ENCODE data around the gene INPP5J.

INPP5J gene

DNA sequence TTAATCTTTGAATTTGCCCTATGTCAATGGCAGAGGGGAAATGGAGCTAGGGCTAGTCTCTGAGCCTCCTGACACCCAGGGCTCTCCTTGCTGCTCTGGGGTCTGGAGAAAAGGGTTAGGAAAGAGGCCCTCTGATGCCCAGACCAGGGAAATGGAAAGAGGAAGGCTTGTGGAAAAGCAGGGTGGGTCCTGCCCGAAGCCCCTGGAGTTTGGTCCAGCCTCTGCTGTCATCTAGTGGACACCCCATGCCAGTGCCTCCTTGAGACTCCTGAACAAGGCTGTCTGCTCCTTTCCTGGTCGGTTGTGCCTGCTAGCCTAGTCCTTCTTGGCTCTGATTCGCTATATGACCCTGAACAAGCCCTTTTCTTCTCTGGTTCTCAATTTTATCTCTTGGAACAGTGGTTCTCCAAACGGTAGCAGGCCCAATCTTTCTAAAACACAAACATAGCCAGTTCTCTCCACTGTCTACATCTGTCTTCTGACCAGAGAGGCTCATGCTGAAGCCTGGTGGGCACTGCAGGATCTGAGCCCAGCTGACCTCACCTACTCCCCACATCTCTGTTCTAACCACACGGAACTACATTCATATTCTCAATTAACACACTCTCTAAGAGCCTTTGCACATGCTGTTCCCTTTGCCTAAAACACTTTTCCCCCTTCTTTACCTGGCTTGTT is 26.3 kb downstream of the INPP5J start:
- CTCF ChIA-PET = interaction anchor here (0.6 to 3.8 kb wide), 40 partner anchors 8 to 395 kb away, joined by 3 to 54 read pairs (median 4); partner anchors contain the start of genes LIMK2, PLA2G3, RNF185 and SELENOM
- TF ChIP-seq REPIN1 (tag by site-specific recombination; IDR thresholded peaks at IDR 0.05; ENCODE audit: low read depth) = no peak
- TF ChIP-seq TRIM28 (IDR thresholded peaks at IDR 0.05; ENCODE audit: borderline replicate concordance, low read length) = peak; percentile 73; the same call in 1 of the 2 replicates
- TF ChIP-seq, protein P1, sequence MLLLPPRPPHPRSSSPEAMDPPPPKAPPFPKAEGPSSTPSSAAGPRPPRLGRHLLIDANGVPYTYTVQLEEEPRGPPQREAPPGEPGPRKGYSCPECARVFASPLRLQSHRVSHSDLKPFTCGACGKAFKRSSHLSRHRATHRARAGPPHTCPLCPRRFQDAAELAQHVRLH (tag by site-specific recombination; IDR thresholded peaks at IDR 0.05) = no peak
- no peak for TF ChIP-seq ZNF292 (tag by site-specific recombination; IDR thresholded peaks at IDR 0.05; ENCODE audit: borderline replicate concordance, low read depth)
- no peak for TF ChIP-seq ZNF169 (tag by site-specific recombination; IDR thresholded peaks at IDR 0.05)
- peak; percentile 68; the same call in 1 of the 2 replicates for TF ChIP-seq ZNF660 (tag by site-specific recombination; IDR thresholded peaks at IDR 0.05)
- no peak for TF ChIP-seq ZNF214 (tag by site-specific recombination; IDR thresholded peaks at IDR 0.05; ENCODE audit: borderline replicate concordance)
- TF ChIP-seq ZNF707 (tag by site-specific recombination; IDR thresholded peaks at IDR 0.05) = no peak
- TF ChIP-seq ZNF654 (tag by site-specific recombination; IDR thresholded peaks at IDR 0.05; ENCODE audit: low read depth) = peak; percentile 98
- TF ChIP-seq HOXA7 (CRISPR knock-in tag; IDR thresholded peaks at IDR 0.05; ENCODE audit: borderline replicate concordance) = no peak
- 0 out of 2 replicates have a peak, but pooled peaks have one; percentile 38 for TF ChIP-seq ZNF561 (tag by site-specific recombination; IDR thresholded peaks at IDR 0.05; ENCODE audit: borderline replicate concordance)
- no peak for TF ChIP-seq ZFP41 (tag by site-specific recombination; IDR thresholded peaks at IDR 0.05; ENCODE audit: borderline replicate concordance)
- TF ChIP-seq ZNF837 (tag by site-specific recombination; IDR thresholded peaks at IDR 0.05) = no peak
- TF ChIP-seq GLI4 (tag by site-specific recombination; IDR thresholded peaks at IDR 0.05) = no peak
- no peak for TF ChIP-seq ZNF121 (tag by site-specific recombination; IDR thresholded peaks at IDR 0.05)
- no peak for TF ChIP-seq TCF7L2 (IDR thresholded peaks at IDR 0.05; ENCODE audit: borderline replicate concordance, low read depth, low read length)
- TF ChIP-seq, protein P2, sequence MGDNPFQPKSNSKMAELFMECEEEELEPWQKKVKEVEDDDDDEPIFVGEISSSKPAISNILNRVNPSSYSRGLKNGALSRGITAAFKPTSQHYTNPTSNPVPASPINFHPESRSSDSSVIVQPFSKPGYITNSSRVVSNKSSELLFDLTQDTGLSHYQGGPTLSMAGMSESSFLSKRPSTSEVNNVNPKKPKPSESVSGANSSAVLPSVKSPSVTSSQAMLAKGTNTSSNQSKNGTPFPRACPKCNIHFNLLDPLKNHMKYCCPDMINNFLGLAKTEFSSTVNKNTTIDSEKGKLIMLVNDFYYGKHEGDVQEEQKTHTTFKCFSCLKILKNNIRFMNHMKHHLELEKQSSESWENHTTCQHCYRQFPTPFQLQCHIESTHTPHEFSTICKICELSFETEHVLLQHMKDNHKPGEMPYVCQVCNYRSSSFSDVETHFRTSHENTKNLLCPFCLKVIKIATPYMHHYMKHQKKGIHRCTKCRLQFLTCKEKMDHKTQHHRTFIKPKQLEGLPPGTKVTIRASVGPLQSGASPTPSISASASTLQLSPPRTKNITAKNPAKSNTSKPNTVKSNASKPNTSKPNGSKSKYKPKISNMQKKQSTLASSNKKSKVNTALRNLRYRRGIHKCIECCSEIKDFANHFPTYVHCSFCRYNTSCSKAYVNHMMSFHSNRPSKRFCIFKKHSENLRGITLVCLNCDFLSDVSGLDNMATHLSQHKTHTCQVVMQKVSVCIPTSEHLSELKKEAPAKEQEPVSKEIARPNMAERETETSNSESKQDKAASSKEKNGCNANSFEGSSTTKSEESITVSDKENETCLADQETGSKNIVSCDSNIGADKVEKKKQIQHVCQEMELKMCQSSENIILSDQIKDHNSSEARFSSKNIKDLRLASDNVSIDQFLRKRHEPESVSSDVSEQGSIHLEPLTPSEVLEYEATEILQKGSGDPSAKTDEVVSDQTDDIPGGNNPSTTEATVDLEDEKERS (tag by site-specific recombination; IDR thresholded peaks at IDR 0.05) = no peak
- TF ChIP-seq, protein P3, sequence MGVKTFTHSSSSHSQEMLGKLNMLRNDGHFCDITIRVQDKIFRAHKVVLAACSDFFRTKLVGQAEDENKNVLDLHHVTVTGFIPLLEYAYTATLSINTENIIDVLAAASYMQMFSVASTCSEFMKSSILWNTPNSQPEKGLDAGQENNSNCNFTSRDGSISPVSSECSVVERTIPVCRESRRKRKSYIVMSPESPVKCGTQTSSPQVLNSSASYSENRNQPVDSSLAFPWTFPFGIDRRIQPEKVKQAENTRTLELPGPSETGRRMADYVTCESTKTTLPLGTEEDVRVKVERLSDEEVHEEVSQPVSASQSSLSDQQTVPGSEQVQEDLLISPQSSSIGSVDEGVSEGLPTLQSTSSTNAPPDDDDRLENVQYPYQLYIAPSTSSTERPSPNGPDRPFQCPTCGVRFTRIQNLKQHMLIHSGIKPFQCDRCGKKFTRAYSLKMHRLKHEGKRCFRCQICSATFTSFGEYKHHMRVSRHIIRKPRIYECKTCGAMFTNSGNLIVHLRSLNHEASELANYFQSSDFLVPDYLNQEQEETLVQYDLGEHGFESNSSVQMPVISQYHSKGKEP (tag by site-specific recombination; IDR thresholded peaks at IDR 0.05) = no peak
- TF ChIP-seq, protein P4, sequence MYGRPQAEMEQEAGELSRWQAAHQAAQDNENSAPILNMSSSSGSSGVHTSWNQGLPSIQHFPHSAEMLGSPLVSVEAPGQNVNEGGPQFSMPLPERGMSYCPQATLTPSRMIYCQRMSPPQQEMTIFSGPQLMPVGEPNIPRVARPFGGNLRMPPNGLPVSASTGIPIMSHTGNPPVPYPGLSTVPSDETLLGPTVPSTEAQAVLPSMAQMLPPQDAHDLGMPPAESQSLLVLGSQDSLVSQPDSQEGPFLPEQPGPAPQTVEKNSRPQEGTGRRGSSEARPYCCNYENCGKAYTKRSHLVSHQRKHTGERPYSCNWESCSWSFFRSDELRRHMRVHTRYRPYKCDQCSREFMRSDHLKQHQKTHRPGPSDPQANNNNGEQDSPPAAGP (tag by site-specific recombination; IDR thresholded peaks at IDR 0.05) = no peak
- TF ChIP-seq, protein P5, sequence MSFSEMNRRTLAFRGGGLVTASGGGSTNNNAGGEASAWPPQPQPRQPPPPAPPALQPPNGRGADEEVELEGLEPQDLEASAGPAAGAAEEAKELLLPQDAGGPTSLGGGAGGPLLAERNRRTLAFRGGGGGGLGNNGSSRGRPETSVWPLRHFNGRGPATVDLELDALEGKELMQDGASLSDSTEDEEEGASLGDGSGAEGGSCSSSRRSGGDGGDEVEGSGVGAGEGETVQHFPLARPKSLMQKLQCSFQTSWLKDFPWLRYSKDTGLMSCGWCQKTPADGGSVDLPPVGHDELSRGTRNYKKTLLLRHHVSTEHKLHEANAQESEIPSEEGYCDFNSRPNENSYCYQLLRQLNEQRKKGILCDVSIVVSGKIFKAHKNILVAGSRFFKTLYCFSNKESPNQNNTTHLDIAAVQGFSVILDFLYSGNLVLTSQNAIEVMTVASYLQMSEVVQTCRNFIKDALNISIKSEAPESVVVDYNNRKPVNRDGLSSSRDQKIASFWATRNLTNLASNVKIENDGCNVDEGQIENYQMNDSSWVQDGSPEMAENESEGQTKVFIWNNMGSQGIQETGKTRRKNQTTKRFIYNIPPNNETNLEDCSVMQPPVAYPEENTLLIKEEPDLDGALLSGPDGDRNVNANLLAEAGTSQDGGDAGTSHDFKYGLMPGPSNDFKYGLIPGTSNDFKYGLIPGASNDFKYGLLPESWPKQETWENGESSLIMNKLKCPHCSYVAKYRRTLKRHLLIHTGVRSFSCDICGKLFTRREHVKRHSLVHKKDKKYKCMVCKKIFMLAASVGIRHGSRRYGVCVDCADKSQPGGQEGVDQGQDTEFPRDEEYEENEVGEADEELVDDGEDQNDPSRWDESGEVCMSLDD (tag by site-specific recombination; IDR thresholded peaks at IDR 0.05) = no peak
- TF ChIP-seq ZNF624 (tag by site-specific recombination; IDR thresholded peaks at IDR 0.05) = no peak
- no peak for TF ChIP-seq ZNF629 (tag by site-specific recombination; IDR thresholded peaks at IDR 0.05)
- TF ChIP-seq, protein P6, sequence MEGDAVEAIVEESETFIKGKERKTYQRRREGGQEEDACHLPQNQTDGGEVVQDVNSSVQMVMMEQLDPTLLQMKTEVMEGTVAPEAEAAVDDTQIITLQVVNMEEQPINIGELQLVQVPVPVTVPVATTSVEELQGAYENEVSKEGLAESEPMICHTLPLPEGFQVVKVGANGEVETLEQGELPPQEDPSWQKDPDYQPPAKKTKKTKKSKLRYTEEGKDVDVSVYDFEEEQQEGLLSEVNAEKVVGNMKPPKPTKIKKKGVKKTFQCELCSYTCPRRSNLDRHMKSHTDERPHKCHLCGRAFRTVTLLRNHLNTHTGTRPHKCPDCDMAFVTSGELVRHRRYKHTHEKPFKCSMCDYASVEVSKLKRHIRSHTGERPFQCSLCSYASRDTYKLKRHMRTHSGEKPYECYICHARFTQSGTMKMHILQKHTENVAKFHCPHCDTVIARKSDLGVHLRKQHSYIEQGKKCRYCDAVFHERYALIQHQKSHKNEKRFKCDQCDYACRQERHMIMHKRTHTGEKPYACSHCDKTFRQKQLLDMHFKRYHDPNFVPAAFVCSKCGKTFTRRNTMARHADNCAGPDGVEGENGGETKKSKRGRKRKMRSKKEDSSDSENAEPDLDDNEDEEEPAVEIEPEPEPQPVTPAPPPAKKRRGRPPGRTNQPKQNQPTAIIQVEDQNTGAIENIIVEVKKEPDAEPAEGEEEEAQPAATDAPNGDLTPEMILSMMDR (tag by site-specific recombination; IDR thresholded peaks at IDR 0.05) = peak; percentile 94
- no peak for TF ChIP-seq WT1 (tag by site-specific recombination; IDR thresholded peaks at IDR 0.05)
- no peak for TF ChIP-seq GFI1B (tag by site-specific recombination; IDR thresholded peaks at IDR 0.05)
- TF ChIP-seq, protein P7, sequence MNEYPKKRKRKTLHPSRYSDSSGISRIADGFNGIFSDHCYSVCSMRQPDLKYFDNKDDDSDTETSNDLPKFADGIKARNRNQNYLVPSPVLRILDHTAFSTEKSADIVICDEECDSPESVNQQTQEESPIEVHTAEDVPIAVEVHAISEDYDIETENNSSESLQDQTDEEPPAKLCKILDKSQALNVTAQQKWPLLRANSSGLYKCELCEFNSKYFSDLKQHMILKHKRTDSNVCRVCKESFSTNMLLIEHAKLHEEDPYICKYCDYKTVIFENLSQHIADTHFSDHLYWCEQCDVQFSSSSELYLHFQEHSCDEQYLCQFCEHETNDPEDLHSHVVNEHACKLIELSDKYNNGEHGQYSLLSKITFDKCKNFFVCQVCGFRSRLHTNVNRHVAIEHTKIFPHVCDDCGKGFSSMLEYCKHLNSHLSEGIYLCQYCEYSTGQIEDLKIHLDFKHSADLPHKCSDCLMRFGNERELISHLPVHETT (tag by site-specific recombination; IDR thresholded peaks at IDR 0.05) = 0 out of 2 replicates have a peak, but pooled peaks have one; percentile 52

More for the DNA sequence above, 26.3 kb downstream of the INPP5J start:
- Histone ChIP-seq H3K4me1 (ENCODE audit: control insufficient read depth, insufficient read depth, low read length) (no peaks in the 10 kb centered on the region), H3K4me3 (ENCODE audit: low read depth, low read length) (no peak overlapping the region), H3K36me3 (ENCODE audit: control insufficient read depth in 2 of 2, insufficient read depth in 1 of 2, low read length in 2 of 2) (no peaks in the 10 kb centered on the region), H3K9me3 (ENCODE audit: control insufficient read depth, insufficient read depth, low read depth, low read length) (no peaks in the 10 kb centered on the region), H3K27ac (ENCODE audit: extremely low read depth, low read depth, low read length) (no peak overlapping the region)
- POLR2A ChIA-PET = no interaction called here

Data from HEK293 (cell line).